Measurements from ENCODE around the gene ARHGAP25.
A peak's percentile ranks its signal among the peaks of the same experiment; 100 is the strongest.

The ARHGAP25 gene

DNA sequence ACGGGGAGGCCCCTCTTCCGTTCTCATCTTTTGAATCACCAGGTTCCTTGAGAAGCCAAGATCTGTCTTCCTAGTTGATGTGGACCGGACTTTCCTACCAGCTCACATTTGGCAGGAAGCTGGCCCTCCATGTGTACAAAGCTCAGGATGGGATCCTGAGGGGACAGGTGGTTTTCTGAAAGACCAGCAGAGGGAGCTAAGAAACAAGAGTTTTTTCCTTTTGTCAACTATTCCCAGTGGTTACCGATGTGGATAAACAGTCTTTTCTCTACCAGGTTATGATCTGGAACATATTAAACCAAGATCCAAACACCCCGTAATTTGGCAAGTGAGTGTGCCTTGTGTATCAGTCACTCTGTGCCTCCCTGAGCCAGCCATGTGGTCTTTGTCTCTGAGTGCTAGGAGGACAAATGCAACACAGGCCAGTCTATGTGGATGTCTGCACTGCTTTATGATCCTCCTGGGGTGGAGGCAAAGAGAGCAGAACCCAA lies 25.1 kb upstream of the ARHGAP25 start:
- peaks cover 5% of the 10 kb centered on the region for H3K36me3 Mint-ChIP-seq
- no peak for DNase-seq
- CTCF ChIA-PET = interaction anchor here (0.7 to 4.5 kb wide), 52 partner anchors 8 to 256 kb away, joined by 3 to 59 read pairs (median 5); partner anchors contain the start of genes APLF, ARHGAP25 and FBXO48
- no peak overlapping the region for H3K4me3 Mint-ChIP-seq
- no peaks in the 10 kb centered on the region for H3K27me3 Mint-ChIP-seq
- H3K4me1 Mint-ChIP-seq = peaks cover 32% of the 10 kb centered on the region
- H3K27ac Mint-ChIP-seq = no peak overlapping the region
- H3K9me3 Mint-ChIP-seq = no peaks in the 10 kb centered on the region

DNA sequence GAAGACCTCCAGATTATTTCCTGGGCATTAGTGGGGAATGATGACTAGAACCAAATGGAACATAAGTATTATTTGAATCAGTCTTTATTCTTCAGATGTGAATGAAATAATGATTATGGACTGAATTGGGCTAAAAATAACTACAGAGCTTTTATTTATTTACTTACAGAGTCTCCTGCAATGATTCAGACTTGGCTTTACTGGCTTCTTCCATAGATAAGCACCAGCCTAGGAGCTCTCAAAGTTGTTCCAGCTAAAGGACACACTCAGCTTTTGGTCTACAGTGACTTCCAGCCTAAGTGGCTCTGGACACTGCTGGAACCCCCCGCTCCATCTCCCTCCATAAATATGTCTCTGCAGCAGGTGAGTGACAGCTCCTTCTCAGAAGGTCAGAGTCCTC lies 24.3 kb upstream of the ARHGAP25 start:
- CTCF ChIA-PET = interaction anchor here (0.9 to 4.5 kb wide), 16 partner anchors 13 to 246 kb away, joined by 3 to 54 read pairs (median 8); partner anchors contain the start of genes APLF, ARHGAP25 and FBXO48
- Mint-ChIP-seq H3K27me3 (no peaks in the 10 kb centered on the region), H3K4me3 (no peak overlapping the region), H3K4me1 (peaks cover 41% of the 10 kb centered on the region), H3K36me3 (peaks cover 8% of the 10 kb centered on the region), H3K9me3 (no peaks in the 10 kb centered on the region), H3K27ac (no peak overlapping the region)
- no peak for DNase-seq

DNA sequence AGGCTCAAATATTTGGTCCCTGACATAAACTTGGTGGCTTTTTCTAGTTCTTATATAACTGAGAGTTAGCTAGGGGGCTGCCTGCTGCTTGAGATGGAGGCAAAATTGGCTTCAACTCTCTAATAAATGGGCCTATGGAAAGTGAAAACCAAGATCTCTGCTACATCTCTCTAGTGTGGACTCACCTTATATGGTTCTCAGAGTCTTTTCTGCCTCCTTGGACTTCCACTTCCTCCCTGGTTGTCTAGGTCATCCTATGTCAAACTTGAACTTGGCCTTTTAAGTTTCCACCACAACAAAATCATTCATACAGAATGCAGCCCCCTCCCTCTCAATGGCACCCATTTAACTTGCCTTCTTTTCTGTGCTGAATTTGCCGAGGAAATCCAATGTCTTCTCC lies 23.9 kb upstream of the ARHGAP25 start:
- Mint-ChIP-seq H3K4me3 (no peak overlapping the region), H3K27ac (no peak overlapping the region), H3K36me3 (peaks cover 8% of the 10 kb centered on the region), H3K27me3 (no peaks in the 10 kb centered on the region), H3K4me1 (peaks cover 45% of the 10 kb centered on the region), H3K9me3 (no peaks in the 10 kb centered on the region)
- no peak for DNase-seq
- CTCF ChIA-PET = interaction anchor here (0.9 to 4.5 kb wide), 16 partner anchors 12 to 246 kb away, joined by 3 to 54 read pairs (median 8); partner anchors contain the start of genes APLF, ARHGAP25 and FBXO48

DNA sequence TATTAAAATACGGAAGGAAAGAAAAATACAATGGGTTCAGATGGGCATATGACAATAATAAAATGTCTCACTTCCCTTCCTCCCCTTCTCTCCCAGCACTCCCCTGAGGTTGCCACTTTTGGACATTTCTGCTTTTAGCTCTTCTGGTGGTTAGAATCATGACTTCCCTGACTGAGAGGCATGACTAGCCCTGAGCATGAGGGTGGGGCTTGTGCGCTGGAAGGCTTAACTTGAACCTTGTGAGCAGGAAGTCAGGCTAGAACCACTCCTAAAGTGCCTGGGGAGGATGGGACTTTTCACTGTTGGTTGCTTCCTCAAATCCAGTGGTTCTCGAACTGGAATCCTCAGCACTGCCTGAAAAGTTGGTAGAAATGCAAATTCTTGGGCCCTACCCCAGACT lies 19.7 kb upstream of the ARHGAP25 start:
- Mint-ChIP-seq H3K36me3 (peaks cover 12% of the 10 kb centered on the region), H3K27me3 (no peaks in the 10 kb centered on the region), H3K4me1 (peaks cover 78% of the 10 kb centered on the region), H3K4me3 (no peak overlapping the region), H3K9me3 (no peaks in the 10 kb centered on the region), H3K27ac (peak overlapping the region; percentile 84)
- DNase-seq = peak; percentile 72
- CTCF ChIA-PET = interaction anchor here (0.6 to 3.1 kb wide), 6 partner anchors 19 to 251 kb away, joined by 3 to 8 read pairs (median 4); no protein-coding TSS in a partner anchor

DNA sequence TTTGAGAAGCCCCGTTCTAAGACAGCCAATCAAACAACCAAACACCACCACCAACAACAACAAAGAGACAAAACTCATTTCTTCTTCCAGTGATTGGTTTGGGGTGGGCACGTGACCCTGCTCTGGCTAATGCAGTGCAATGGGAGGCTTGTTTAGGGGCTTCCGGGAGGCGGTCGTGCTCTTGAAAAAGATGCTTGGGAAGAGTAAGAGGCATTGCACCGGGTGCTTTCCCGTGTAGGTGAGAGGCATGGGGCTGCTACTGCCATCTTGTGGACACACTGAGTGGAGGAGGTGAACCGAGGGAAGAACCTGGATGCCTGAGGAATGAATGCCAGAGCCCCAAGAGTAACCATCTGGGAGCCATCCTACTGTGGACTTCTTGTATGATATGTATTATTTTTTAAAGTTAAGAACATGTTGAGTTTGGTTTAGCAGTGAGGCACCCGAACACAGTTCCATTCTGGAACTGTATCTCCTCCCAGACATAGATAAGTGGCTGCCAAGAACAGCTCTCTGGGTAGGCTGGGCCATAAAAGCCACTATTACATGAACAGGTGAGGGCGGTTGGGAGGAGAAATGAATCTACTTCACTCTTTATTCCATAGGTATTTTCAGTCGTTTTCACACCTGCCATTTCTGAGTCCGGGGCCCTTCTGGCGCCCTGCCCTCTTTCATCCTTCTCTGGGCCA lies 19.1 kb upstream of the ARHGAP25 start:
- CTCF ChIA-PET = interaction anchor here (0.9 to 3.1 kb wide), 13 partner anchors 10 to 252 kb away, joined by 3 to 13 read pairs (median 3); partner anchors contain the start of gene FBXO48
- Mint-ChIP-seq H3K27me3 (no peaks in the 10 kb centered on the region), H3K27ac (peak overlapping the region; percentile 84), H3K4me1 (peaks cover 81% of the 10 kb centered on the region), H3K4me3 (no peak overlapping the region), H3K36me3 (peaks cover 12% of the 10 kb centered on the region), H3K9me3 (no peaks in the 10 kb centered on the region)
- peak; percentile 38 for DNase-seq

DNA sequence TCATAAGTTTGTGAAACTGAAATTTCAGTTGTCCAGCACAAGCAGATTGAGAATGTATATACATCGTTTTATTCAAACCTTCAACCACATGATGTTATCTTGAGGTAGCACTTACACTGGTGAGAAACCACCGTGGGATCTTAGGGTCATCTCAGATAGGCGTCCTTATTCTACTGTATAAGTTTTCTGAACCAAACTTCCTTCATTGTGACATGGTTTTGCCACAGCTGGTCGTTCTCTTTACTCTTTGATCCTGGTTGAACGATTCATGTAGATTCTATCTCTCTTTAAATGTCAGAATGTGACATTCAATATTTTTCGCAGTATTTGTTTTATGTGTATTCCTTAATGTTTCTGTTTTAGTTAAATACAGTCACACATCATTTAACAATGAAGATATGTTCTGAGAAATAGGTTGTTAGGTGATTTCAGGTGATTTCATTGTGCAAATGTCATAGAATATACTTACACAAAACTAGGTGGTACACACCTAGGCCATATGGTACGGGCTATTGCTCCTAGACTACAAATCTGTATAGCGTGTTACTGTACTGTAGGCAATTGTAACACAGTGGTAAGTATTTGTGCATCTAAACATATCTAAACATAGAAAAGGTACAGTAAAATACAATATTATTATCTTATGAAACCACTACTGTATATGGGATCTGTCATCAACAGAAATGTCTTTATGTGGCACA lies 17.9 kb upstream of the ARHGAP25 start:
- Mint-ChIP-seq H3K9me3 (no peaks in the 10 kb centered on the region), H3K36me3 (peaks cover 10% of the 10 kb centered on the region), H3K4me3 (no peak overlapping the region), H3K27me3 (no peaks in the 10 kb centered on the region), H3K4me1 (peaks cover 84% of the 10 kb centered on the region), H3K27ac (peak overlapping the region; percentile 84)
- no peak for DNase-seq
- CTCF ChIA-PET = interaction anchor here (0.9 to 3.1 kb wide), 13 partner anchors 8 to 253 kb away, joined by 3 to 15 read pairs (median 4); partner anchors contain the start of gene ARHGAP25

DNA sequence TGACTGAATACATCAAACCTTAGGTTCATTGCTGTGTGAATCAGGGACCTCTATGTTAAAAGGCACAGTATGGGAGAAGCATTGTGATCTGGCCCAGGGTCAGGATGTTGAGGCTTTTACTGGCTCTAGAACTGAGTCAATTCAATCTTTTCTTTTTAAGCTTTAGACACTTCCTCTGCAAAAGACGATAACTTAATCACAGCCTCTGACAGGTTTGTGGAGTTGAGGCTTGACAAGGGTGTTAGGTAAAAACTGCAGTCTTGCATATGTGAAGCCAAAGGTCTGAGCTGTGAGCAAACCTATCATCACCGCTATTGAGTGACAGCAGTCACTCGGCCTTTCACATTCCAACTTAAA lies 17.3 kb upstream of the ARHGAP25 start:
- no peak overlapping the region for H3K4me3 Mint-ChIP-seq
- peak; percentile 58 for DNase-seq
- CTCF ChIA-PET = interaction anchor here (0.6 to 3.1 kb wide), 9 partner anchors 8 to 254 kb away, joined by 3 to 15 read pairs (median 8); partner anchors contain the start of gene ARHGAP25
- H3K9me3 Mint-ChIP-seq = no peaks in the 10 kb centered on the region
- no peaks in the 10 kb centered on the region for H3K27me3 Mint-ChIP-seq
- peaks cover 89% of the 10 kb centered on the region for H3K4me1 Mint-ChIP-seq
- peak overlapping the region; percentile 84 for H3K27ac Mint-ChIP-seq
- peaks cover 10% of the 10 kb centered on the region for H3K36me3 Mint-ChIP-seq

DNA sequence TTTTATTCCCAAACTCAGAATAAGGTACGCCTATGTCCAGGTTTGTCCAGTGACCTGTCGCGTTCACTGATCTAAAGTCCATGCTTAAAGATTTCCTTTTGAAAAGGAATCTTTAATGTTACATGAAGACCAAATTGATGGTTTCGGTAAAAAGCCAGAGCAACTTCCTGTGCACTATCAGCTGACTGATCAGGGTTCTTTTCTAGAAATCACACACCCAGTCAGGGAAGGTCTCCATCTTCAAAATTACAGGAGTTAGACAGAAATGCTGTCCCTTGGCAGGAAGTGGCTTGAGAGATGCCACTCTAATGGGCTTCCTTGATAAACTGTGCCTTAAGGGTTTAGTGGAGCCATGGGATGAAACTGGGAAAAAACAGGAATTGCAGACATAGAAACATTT lies 14.7 kb upstream of the ARHGAP25 start:
- Mint-ChIP-seq H3K9me3 (no peaks in the 10 kb centered on the region), H3K27ac (peak overlapping the region; percentile 95), H3K4me3 (peak overlapping the region; percentile 20), H3K36me3 (peaks cover 5% of the 10 kb centered on the region), H3K27me3 (no peaks in the 10 kb centered on the region), H3K4me1 (peaks cover 100% of the 10 kb centered on the region)
- peak; percentile 52 for DNase-seq
- CTCF ChIA-PET = interaction anchor here (4.4 kb wide), 1 partner anchor 20 kb away, joined by 26 read pairs; no protein-coding TSS in a partner anchor

DNA sequence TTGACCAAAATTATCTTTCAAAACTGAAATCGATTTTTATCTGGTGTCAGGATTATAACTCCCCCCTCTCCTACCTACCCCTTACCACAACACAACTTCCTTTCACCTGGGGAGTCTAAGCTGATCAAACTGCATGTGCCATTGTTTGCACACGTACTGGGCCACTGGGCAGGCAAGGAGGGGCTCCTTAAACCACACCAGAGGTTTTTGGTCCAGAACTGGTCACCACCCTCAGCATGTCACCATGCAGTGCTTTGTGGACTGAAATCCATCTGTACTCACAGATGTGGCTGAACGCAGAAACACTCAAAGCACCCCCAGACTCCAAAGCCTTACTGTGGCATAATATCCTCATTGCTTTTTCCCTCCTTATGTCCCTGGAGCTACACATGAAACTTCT lies 13.9 kb upstream of the ARHGAP25 start:
- Mint-ChIP-seq H3K4me3 (peak overlapping the region; percentile 14), H3K27ac (peak overlapping the region; percentile 95), H3K36me3 (peaks cover 4% of the 10 kb centered on the region), H3K9me3 (no peaks in the 10 kb centered on the region), H3K4me1 (peaks cover 99% of the 10 kb centered on the region), H3K27me3 (no peaks in the 10 kb centered on the region)
- peak; percentile 43 for DNase-seq
- CTCF ChIA-PET = interaction anchor here (1.0 to 5.8 kb wide), 6 partner anchors 8 to 33 kb away, joined by 4 to 50 read pairs (median 16); partner anchors contain the start of gene ARHGAP25

DNA sequence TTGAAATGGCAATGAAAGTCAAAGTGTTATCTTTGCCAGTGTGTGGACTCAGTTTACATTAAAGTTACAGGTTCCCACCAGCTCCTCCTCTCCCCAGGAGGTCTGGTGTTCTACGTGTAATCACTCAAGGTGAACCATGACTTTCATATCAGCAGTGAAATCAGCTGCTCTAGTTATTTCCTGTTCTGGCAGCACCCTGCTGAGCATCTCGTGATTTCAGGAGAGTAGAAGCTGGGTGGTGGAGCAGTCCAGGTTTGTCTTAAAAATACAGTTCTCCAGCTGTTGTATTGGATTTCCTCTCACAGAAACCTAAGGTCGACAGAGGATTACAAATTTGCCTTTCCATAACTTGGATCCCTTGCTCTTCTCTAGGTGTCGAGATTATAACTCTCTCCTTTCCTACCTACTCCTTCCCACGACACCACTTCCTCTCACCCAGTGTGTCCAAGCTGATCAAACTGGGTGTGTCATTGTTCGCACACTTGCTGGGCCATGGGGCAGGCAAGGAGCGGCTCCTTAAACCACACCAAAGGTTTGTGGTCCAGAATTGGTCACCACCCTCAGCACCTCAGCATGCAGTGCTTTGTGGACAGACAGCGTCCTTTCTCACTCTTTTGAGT lies 13.0 kb upstream of the ARHGAP25 start:
- CTCF ChIA-PET = interaction anchor here (0.9 to 5.8 kb wide), 17 partner anchors 9 to 258 kb away, joined by 3 to 50 read pairs (median 5); partner anchors contain the start of gene ARHGAP25
- Mint-ChIP-seq H3K4me1 (peaks cover 99% of the 10 kb centered on the region), H3K27me3 (no peaks in the 10 kb centered on the region), H3K27ac (peak overlapping the region; percentile 95), H3K4me3 (peak overlapping the region; percentile 50), H3K9me3 (no peaks in the 10 kb centered on the region), H3K36me3 (peaks cover 3% of the 10 kb centered on the region)
- peak; percentile 67 for DNase-seq

DNA sequence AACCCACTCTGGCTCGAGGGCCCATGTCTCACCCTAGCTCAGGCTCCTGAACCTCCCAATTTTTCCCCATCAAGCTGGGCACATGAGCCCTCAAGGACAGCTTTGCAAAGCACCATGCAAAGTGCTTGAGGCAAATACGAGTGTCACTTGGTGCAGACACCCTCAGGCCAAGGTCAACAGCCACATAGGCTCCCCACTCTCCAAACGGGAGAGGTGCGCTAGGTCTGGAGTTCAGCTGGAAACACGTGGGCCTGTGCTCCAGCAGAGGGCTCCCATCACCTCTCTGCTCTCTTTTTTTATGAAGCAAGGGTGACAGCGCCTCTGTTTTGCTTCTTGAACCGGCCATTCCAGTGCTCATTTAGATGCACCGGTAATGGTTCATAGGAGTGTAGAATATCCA lies 11.9 kb upstream of the ARHGAP25 start:
- peaks cover 3% of the 10 kb centered on the region for H3K36me3 Mint-ChIP-seq
- no peak overlapping the region for H3K4me3 Mint-ChIP-seq
- no peaks in the 10 kb centered on the region for H3K9me3 Mint-ChIP-seq
- H3K4me1 Mint-ChIP-seq = peaks cover 99% of the 10 kb centered on the region
- no peaks in the 10 kb centered on the region for H3K27me3 Mint-ChIP-seq
- no peak for DNase-seq
- peak overlapping the region; percentile 95 for H3K27ac Mint-ChIP-seq
- CTCF ChIA-PET = interaction anchor here (0.8 to 5.8 kb wide), 19 partner anchors 11 to 259 kb away, joined by 3 to 50 read pairs (median 5); partner anchors contain the start of gene ARHGAP25

DNA sequence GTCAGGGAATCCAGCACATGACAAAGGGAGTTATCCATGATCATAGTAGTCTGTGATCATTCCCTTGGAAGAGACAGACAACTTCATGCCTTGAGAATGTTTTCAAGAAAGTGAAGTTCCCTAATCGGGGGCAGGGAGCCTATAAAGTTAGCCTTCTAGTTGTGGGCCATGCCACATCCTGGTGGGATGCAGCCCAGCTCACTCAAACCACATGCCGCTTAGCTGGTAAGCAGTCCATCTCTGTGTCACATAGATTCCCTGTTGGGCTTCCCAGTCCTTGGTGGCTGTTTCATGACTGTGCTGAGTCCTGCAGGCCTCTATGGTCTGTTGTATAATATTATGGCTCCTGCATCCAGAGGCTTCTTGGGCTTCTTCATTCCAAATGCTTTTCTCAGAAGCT lies 11.4 kb upstream of the ARHGAP25 start:
- Mint-ChIP-seq H3K27ac (peak overlapping the region; percentile 95), H3K4me1 (peaks cover 99% of the 10 kb centered on the region), H3K27me3 (no peaks in the 10 kb centered on the region), H3K36me3 (peaks cover 5% of the 10 kb centered on the region), H3K9me3 (no peaks in the 10 kb centered on the region), H3K4me3 (no peak overlapping the region)
- CTCF ChIA-PET = interaction anchor here (1.3 to 5.8 kb wide), 12 partner anchors 10 to 202 kb away, joined by 3 to 50 read pairs (median 5); partner anchors contain the start of gene ARHGAP25
- DNase-seq = no peak

DNA sequence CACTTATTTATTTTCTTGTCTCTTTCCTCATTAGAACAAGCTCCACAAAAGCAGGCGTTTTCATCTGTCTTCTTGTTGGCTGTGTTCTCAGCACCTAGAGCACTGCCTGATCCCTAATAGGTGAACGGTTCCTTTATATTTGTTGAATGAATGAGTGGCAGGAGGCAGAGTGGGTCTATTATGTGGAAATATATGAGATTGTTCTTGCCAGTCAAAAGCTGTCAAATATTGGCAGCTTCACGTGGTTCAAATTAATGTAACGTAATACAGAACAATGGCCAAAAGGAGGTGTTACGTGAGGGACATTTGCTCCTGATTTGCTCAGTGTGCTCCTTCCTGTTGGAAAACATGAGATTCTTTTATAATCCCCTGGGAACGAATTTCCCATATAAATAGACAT lies 8.5 kb upstream of the ARHGAP25 start:
- Mint-ChIP-seq H3K36me3 (peaks cover 2% of the 10 kb centered on the region), H3K27ac (peak overlapping the region; percentile 88), H3K27me3 (no peaks in the 10 kb centered on the region), H3K4me3 (no peak overlapping the region), H3K4me1 (peaks cover 83% of the 10 kb centered on the region), H3K9me3 (no peaks in the 10 kb centered on the region)
- CTCF ChIA-PET = interaction anchor here (1.2 to 5.8 kb wide), 2 partner anchors 10 to 17 kb away, joined by 3 to 50 read pairs; no protein-coding TSS in a partner anchor
- no peak for DNase-seq
